GM10248 (cell line): ENCODE data around the gene PPM1G.

Experiments
- CTCF ChIA-PET: fragments of 300-600 bp; sonication (Branson Sonifier 250); formaldehyde crosslinking; extraction: SDS; loops from one replicate; lab custom pipeline; 2021; ENCODE audit warnings: antibody characterized with exemption; lab: Yijun Ruan, JAX
- POLR2A ChIA-PET: fragments of 350-650 bp; sonication (Branson Sonifier 250); formaldehyde crosslinking; extraction: SDS; loops from one replicate; lab custom pipeline; 2020; ENCODE audit warnings: antibody characterized with exemption; lab: Yijun Ruan, JAX
- DNase-seq: peaks from one replicate; pipeline ENCODE4 v3.0.0; 2012; ENCODE audit errors: extremely low spot score
- TF ChIP-seq, protein P1 (sequence below): IDR thresholded peaks from 2 replicates; pipeline ENCODE4 v1.5.1; 2012; ENCODE audit warnings: mild to moderate bottlenecking, low read depth; ENCODE audit errors: extremely low read depth, missing control alignments, control extremely low read depth

Gene PPM1G

DNA sequence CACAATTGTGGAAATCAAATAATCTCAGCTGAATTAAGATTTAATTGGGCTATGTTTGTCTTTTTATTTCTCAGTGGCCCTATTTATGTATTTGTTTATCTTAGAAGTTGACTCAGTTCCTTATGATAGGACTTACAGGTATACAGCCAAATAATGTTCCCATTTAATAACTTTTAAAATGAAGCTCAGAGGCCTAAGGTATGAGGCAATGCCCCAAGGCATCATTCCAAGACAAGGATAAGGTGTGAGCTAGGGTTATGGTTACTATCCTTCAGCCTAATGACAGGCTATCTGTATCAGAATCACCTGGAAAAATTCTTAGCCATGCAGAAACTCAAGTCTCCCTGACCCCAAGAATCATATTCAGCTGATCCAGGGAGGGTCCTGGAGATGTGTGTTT lies 11.6 kb upstream of the PPM1G start:
- TF ChIP-seq, protein P1, sequence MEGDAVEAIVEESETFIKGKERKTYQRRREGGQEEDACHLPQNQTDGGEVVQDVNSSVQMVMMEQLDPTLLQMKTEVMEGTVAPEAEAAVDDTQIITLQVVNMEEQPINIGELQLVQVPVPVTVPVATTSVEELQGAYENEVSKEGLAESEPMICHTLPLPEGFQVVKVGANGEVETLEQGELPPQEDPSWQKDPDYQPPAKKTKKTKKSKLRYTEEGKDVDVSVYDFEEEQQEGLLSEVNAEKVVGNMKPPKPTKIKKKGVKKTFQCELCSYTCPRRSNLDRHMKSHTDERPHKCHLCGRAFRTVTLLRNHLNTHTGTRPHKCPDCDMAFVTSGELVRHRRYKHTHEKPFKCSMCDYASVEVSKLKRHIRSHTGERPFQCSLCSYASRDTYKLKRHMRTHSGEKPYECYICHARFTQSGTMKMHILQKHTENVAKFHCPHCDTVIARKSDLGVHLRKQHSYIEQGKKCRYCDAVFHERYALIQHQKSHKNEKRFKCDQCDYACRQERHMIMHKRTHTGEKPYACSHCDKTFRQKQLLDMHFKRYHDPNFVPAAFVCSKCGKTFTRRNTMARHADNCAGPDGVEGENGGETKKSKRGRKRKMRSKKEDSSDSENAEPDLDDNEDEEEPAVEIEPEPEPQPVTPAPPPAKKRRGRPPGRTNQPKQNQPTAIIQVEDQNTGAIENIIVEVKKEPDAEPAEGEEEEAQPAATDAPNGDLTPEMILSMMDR = no peak
- CTCF ChIA-PET = interaction anchor here (1.0 to 1.5 kb wide), 3 partner anchors 11 to 22 kb away, joined by 3 read pairs; no protein-coding TSS in a partner anchor
- DNase-seq = no peak
- POLR2A ChIA-PET = no interaction called here

DNA sequence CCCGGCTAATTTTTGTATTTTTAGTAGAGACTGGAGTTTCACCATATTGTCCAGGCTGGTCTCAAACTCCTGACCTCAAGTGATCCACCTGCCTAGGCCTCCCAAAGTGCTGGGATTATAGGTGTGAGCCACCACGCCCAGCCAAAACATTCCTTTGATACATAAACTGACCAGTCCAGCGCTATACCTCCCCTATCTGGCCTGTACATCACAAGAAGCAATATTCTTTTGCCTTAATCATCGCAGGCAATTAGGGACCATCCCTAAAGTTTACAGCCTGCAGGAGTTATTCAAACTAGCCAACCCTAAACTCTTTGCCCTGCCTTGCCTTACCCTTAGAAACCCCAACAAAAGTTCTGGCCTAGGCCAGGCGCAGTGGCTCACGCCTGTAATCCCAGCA lies 6.8 kb upstream of the PPM1G start:
- ChIA-PET POLR2A (no interaction called here), CTCF (interaction anchor here (1.4 kb wide), 1 partner anchor 12 kb away, joined by 3 read pairs; the partner anchor contains the start of gene NRBP1)
- DNase-seq = no peak
- TF ChIP-seq, protein P1 = no peak

DNA sequence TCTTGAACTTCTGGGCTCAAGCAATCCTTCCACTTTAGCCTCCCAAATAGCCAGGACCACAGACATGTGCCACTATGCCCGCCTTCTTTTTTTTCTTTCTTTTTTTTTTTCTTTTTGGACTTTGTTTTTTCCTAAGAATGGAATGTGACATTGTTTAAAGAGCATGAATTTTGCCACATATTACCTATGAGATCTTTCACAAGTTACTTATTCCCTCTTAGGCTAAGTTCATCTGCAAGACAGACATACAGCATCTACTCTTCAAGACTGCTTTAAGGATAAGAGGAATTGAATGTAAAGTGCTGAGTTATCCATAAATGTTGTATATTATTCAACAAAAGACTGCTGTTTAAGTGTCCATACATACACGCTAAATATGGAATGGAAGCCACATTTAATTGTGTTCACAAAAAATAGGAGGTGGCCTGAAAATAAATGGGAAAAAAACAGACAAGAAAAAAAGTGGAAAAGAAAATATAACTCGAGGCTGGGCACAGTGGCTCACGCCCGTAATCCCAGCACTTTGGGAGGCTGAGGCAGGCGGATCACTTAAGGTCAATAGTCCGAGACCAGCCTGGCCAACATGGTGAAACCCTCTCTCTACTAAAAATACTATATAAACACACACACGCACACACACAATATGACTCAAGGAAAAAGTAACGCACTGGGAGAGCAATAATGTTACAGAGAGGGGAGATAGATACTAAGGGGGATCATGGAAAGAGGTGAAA lies 3.2 kb upstream of the PPM1G start:
- ChIA-PET POLR2A (no interaction called here), CTCF (no interaction called here)
- no peak for DNase-seq
- TF ChIP-seq, protein P1 = no peak

DNA sequence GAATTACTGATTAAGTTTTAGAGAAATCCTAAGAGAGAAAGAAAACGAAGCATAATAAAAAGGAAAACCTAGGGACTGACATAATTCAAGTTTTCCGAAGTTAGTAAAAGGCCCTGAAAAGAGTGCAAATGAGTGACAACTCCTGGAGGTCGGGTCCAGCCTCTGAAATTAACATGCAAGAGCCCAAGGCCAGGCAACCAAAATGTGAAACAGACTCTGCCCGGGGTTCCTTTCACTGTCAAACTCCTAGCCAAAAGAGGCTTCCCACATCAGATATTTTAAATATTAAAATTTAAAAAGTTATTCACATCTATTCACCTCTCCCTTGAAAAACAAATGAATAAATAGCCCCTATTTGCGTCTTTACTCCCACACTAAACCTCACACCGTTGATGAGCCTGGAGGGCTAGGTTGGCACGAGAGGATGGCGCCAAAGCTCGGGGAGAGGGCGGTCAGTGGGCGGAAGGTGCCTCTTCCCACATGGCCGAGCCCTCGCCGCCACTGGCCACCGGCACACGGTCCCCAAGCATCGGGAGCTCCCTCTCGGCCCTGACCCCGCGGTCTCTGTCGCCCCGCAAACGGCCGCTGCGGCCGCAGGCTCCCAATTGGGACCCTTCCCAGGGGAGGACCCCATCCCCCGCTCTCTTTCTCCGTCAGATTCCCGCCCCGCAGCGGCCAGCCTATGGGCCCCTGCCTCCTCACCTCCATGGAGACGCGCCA lies 630 bp downstream of the PPM1G start:
- ChIA-PET POLR2A (interaction anchor here (1.6 to 2.1 kb wide), 3 partner anchors 20 to 220 kb away, joined by 4 to 12 read pairs (median 6); partner anchors contain the start of genes CCDC121, GPN1, NRBP1 and ZNF513), CTCF (interaction anchor here (0.7 to 1.8 kb wide), 5 partner anchors 11 to 56 kb away, joined by 3 to 14 read pairs (median 3); partner anchors contain the start of gene NRBP1)
- TF ChIP-seq, protein P1 = no peak
- DNase-seq = peak; percentile 40

DNA sequence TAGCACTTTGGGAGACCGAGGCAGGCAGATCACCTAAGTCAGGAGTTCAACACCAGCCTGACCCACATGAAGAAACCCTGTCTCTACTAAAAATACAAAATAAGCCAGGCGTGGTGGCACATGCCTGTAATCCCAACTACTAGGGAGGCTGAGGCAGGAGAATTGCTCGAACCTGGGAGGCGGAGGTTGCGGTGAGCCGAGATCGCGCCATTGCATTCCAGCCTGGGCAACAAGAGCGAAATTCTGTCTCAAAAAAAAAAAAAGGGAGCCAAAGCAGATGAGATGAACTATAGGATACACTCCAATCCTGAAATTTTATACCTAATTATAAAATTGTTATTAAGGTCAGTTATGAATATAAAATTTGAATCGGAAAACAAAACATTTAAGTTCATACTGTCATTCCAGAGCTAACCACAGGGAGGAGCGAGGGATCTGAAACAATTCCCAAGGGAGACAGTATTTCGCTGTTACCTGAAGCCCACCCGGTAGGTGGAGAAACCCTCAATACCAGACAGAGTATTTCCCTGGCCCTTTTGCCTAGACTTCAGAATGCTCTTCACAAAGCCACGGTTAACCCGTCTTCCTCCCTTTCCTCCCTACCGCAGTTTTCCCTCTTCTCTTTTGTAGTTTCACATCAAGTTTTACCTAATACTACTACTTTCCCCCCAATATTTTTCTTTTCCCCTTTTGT lies 1.4 kb downstream of the PPM1G start:
- TF ChIP-seq, protein P1 = peak; percentile 26
- POLR2A ChIA-PET = no interaction called here
- DNase-seq = no peak
- CTCF ChIA-PET = interaction anchor here (1.2 to 1.6 kb wide), 2 partner anchors 10 to 22 kb away, joined by 3 to 5 read pairs; no protein-coding TSS in a partner anchor

DNA sequence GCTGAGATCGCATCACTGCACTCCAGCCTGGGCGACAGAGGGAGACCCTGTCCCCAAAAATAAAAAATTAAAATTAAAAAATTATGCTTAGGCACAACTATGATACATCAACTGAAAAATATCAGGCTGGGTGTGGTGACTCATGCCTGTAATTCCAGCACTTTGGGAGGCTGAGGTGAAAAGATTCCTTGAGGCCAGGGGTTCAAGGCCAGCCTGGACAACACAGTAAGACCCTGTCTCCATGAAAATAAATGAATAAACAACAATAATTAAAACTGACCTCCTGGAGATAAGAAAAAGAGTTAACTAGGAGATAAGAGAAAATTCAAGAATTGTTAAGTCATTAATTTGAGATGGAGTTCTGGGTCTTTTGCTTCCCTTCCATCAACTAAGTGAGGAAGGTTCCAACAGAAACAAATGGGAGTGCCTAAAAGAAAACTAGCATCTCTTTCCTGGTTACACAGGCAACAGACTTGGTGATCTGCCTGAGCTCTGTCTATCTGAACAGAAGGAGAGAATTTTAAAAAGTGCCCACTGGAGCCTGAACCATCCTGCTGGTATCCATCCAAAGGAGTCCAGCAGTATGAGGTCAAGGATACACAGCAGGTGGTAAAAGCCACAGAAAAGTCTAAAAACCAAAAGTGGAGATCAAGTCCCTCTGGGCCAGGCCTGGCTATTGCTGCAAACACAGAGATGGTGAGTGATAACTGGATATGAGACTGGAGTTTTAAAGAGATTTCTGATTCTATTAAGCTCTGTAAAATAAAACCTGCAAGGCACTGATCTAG lies 8.8 kb downstream of the PPM1G start:
- TF ChIP-seq, protein P1 = no peak
- no peak for DNase-seq
- CTCF ChIA-PET = interaction anchor here (0.9 to 1.1 kb wide), 3 partner anchors 9 to 283 kb away, joined by 3 read pairs; partner anchors contain the start of genes NRBP1 and PPM1G
- POLR2A ChIA-PET = no interaction called here
